ENCODE results near the gene ACAD11.

- no peak for TF ChIP-seq CTCF (IDR thresholded peaks at IDR 0.05)
- TF ChIP-seq POLR2AphosphoS5 (IDR thresholded peaks at IDR 0.05; ENCODE audit: insufficient read depth in 1 of 2, low read depth in 1 of 2) = no peak
Measured at GRCh38 chr3:132675408-132675807, 15.8 kb upstream of the ACAD11 start.
